ENCODE measurements around the gene RDX. TPM values are rescaled to one million over a fixed set of nuclear protein-coding genes. Genes with fewer than 3 reads are reported as not detected.

The RDX gene
- total and polyA plus RNA-seq, 2 of the 8 experiments (the other 6 are each of a cell fraction or from before 2014, with no cell fraction given), result 27.4 to 100 TPM

DNA sequence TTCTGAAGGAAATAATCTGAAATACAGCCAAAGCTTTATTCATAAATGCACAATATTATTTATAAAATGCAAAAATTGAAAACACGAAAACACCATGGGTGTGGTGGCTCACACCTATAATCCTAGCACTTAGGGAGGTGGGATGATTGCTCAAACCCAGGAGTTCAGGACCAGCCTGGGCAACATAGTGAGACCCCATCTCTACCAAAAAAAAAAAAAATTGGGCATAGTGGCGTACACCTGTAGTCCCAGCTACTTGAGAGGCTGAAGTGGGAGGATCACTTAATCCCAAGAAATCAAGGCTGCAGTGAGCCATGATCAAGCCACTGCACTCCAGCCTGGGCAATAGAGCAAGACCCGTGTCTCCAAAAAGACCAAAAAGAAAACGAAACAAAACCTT, 5.2 kb upstream of the RDX start (continued):
- TF ChIP-seq, protein P1, sequence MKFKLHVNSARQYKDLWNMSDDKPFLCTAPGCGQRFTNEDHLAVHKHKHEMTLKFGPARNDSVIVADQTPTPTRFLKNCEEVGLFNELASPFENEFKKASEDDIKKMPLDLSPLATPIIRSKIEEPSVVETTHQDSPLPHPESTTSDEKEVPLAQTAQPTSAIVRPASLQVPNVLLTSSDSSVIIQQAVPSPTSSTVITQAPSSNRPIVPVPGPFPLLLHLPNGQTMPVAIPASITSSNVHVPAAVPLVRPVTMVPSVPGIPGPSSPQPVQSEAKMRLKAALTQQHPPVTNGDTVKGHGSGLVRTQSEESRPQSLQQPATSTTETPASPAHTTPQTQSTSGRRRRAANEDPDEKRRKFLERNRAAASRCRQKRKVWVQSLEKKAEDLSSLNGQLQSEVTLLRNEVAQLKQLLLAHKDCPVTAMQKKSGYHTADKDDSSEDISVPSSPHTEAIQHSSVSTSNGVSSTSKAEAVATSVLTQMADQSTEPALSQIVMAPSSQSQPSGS (IDR thresholded peaks at IDR 0.05; ENCODE audit: low read length), result no peak
- TF ChIP-seq NRF1 (IDR thresholded peaks at IDR 0.05; ENCODE audit: low read depth, low read length) (no peak), CBX5 (IDR thresholded peaks at IDR 0.05; ENCODE audit: low read depth, low read length) (no peak), CHD1 (IDR thresholded peaks at IDR 0.05; ENCODE audit: low read depth, low read length) (no peak), RXRA (IDR thresholded peaks at IDR 0.05; ENCODE audit: insufficient read depth, low read depth, low read length) (no peak)

All from H1 (cell line).